ENCODE data around the gene CHST3.
"Not testable (repeated sequence)": the region's sequence is repeated elsewhere in the genome, so short reads cannot be mapped to it uniquely, and the experiment has no call there.

DNA sequence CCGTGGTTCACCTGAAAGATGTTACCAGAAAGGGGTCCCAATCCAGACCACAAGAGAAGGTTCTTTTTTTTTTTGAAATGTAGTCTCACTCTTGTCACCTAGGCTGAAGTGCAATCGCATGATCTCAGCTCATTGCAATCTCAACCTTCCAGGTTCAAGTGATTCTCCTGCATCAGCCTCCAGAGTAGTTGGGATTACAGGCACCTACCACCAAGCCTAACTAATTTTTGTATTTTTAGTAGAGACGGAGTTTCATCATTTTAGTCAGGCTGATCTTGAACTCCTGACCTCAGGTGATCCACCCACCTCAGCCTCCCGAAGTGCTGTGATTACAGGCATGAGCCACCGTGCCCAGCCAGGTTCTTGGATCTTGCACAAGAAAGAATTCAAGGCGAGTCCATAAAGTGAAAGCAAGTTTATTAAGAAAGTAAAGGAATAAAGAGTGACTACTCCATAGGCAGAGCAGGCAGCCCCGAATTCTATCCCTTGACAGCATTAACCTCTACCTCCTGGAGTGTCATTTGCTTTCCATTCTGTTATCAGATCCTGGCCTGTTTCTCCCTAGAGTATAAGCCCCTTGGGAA lies 44.1 kb upstream of the CHST3 start:
- TF ChIP-seq, protein P1, sequence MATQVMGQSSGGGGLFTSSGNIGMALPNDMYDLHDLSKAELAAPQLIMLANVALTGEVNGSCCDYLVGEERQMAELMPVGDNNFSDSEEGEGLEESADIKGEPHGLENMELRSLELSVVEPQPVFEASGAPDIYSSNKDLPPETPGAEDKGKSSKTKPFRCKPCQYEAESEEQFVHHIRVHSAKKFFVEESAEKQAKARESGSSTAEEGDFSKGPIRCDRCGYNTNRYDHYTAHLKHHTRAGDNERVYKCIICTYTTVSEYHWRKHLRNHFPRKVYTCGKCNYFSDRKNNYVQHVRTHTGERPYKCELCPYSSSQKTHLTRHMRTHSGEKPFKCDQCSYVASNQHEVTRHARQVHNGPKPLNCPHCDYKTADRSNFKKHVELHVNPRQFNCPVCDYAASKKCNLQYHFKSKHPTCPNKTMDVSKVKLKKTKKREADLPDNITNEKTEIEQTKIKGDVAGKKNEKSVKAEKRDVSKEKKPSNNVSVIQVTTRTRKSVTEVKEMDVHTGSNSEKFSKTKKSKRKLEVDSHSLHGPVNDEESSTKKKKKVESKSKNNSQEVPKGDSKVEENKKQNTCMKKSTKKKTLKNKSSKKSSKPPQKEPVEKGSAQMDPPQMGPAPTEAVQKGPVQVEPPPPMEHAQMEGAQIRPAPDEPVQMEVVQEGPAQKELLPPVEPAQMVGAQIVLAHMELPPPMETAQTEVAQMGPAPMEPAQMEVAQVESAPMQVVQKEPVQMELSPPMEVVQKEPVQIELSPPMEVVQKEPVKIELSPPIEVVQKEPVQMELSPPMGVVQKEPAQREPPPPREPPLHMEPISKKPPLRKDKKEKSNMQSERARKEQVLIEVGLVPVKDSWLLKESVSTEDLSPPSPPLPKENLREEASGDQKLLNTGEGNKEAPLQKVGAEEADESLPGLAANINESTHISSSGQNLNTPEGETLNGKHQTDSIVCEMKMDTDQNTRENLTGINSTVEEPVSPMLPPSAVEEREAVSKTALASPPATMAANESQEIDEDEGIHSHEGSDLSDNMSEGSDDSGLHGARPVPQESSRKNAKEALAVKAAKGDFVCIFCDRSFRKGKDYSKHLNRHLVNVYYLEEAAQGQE (IDR thresholded peaks at IDR 0.05) = not testable (repeated sequence)
- not testable (repeated sequence) for TF ChIP-seq CEBPB (IDR thresholded peaks at IDR 0.05); CHD2 (IDR thresholded peaks at IDR 0.05; ENCODE audit: low read length, partially characterized antibody); CBX2 (IDR thresholded peaks at IDR 0.05; ENCODE audit: borderline replicate concordance, low read depth); HDAC2 (IDR thresholded peaks at IDR 0.05); NR3C1 (IDR thresholded peaks at IDR 0.05); POLR2A (IDR thresholded peaks at IDR 0.05; ENCODE audit: low read length); EP300 (IDR thresholded peaks at IDR 0.05); JUNB (IDR thresholded peaks at IDR 0.05)
- TF ChIP-seq, protein P2, sequence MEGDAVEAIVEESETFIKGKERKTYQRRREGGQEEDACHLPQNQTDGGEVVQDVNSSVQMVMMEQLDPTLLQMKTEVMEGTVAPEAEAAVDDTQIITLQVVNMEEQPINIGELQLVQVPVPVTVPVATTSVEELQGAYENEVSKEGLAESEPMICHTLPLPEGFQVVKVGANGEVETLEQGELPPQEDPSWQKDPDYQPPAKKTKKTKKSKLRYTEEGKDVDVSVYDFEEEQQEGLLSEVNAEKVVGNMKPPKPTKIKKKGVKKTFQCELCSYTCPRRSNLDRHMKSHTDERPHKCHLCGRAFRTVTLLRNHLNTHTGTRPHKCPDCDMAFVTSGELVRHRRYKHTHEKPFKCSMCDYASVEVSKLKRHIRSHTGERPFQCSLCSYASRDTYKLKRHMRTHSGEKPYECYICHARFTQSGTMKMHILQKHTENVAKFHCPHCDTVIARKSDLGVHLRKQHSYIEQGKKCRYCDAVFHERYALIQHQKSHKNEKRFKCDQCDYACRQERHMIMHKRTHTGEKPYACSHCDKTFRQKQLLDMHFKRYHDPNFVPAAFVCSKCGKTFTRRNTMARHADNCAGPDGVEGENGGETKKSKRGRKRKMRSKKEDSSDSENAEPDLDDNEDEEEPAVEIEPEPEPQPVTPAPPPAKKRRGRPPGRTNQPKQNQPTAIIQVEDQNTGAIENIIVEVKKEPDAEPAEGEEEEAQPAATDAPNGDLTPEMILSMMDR (IDR thresholded peaks at IDR 0.05) = not testable (repeated sequence)
- TF ChIP-seq, protein P3, sequence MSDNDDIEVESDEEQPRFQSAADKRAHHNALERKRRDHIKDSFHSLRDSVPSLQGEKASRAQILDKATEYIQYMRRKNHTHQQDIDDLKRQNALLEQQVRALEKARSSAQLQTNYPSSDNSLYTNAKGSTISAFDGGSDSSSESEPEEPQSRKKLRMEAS (IDR thresholded peaks at IDR 0.05) = not testable (repeated sequence)
- TF ChIP-seq, protein P4, sequence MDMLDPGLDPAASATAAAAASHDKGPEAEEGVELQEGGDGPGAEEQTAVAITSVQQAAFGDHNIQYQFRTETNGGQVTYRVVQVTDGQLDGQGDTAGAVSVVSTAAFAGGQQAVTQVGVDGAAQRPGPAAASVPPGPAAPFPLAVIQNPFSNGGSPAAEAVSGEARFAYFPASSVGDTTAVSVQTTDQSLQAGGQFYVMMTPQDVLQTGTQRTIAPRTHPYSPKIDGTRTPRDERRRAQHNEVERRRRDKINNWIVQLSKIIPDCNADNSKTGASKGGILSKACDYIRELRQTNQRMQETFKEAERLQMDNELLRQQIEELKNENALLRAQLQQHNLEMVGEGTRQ (IDR thresholded peaks at IDR 0.05) = not testable (repeated sequence)

Data from A549 (cell line).